SK-N-MC (cell line): ENCODE data around the gene PRKAR1B.

ENCODE experiments used
- EZH2 ChIP-seq: fragments of 200-600 bp; sonication (generic); IDR thresholded peaks from one replicate; pipeline ENCODE4 v1.6.1; 2017; ENCODE audit warnings: antibody characterized with exemption
- FOXP2 ChIP-seq: optimal IDR thresholded peaks from 2 replicates; pipeline ENCODE3; 2011; ENCODE audit warnings: mild to moderate bottlenecking, moderate library complexity; ENCODE audit not compliant: insufficient read depth; ENCODE audit errors: extremely low read length, control extremely low read depth
- POLR2AphosphoS5 ChIP-seq: IDR thresholded peaks from 2 replicates; pipeline ENCODE4 v1.6.1; 2012; ENCODE audit warnings: mild to moderate bottlenecking, low read depth, low read length, borderline replicate concordance

GRCh38 chr7:668958-669357 lies 58.1 kb downstream of the PRKAR1B start:
- TF ChIP-seq EZH2 (no peak), POLR2AphosphoS5 (no peak), FOXP2 (no peak)
